Measurements from ENCODE around the gene TRPM8.

TRPM8 gene

DNA sequence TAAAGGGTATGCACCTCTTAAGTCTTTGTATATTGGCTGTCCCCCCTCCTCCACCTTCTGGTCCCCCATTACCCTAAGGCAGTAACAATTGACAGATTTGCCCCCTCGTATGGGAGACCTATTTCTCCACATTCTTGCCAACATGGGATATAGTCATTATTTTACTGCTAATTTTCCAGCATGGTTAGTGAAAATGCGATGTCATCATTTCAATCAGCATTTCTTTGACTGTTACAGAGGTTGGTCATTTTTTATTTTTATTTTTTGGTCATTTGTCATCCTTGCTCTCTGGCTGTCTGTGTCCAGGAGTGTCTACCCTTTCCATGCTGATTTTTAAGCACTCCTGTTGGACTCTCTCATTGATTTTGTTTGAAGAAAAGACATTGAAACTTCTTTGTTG lies 88.0 kb downstream of the TRPM8 start:
- no peak for DNase-seq

- no peak for DNase-seq
These were observed 89.3 kb downstream of the TRPM8 start for GRCh38 chr2:234006501-234006900.

- DNase-seq, result no peak
These were observed 97.3 kb downstream of the TRPM8 start for GRCh38 chr2:234014427-234014826.

DNA sequence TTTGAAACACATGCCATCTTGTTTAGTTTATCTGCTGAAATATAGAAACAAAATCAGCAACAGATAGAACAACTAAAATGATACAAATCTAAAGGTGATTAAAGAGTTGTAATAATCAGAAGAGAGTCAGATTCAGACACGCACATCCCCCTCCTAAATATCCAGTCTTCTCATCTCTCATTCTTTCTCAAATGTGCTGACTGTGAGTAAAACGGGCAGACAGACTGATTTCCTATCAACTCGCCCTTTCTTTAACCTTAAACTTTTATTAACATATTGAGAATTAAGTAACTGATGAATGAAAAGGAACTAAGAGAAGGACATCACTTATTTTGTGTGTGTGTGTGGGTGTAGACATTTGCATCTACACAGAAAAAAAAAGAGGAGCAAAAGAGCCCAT lies 98.7 kb downstream of the TRPM8 start:
- no peak for DNase-seq

- peak; percentile 15 for DNase-seq
These were observed 102.7 kb downstream of the TRPM8 start for GRCh38 chr2:234019896-234020295.

DNA sequence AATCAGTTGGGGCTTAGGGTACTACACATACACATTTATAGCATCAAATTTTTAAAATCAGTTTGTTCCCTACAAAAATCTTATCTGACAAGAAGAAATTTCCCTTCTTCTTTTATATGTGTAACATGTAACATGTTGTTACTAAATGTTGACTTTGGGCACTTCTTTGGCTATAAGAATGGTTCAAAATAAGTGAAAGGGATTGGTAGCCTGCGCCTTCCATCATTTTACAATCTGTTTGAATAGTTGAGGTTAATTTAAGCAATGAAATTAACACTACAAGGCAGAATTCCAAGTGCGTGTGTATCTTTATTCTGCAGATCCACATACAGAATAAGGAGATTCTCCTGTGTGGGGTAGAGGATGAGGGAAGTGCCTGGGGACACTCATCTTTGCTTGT lies 103.2 kb downstream of the TRPM8 start:
- DNase-seq, result no peak

DNA sequence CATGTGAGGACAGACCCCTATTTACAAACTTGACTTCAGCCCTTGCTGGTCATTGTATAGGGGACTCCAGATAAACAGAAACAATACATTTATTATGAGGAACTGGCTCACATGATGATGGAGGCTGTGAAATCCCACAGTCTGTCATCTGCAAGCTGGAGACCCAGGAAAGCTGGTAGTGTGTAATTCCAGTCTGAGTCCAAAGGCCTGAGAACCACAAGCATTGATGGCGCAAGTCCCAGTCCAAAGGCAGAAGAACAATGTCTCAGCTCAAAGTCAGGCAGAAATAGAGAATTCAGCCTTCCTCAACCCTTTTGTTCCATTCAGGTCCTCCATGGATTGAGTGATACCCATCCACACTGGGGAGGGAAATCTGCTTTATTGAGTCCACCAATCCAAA lies 105.3 kb downstream of the TRPM8 start:
- no peak for DNase-seq

DNA sequence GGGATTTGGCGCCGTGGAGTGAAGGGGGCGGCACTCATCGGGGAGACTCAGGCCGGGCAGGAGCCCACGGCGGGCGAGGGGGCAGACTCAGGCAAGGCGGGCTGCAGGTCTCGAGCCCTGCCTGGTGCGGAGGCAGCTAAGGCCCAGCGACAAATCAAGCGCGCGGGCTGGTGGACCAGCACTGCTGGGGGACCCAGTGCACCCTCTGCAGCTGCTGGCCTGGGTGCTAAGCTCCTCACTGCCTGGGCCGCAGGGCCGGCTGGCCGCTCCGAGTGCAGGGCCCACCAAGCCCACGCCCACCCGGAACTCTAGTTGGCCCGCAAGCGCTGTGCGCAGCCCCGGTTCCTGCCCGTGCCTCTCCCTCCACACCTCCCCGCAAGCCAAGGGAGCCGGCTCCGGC lies 107.1 kb downstream of the TRPM8 start:
- no peak for DNase-seq

GRCh38 chr2:234025466-234025865 lies 108.3 kb downstream of the TRPM8 start:
- no peak for DNase-seq

DNA sequence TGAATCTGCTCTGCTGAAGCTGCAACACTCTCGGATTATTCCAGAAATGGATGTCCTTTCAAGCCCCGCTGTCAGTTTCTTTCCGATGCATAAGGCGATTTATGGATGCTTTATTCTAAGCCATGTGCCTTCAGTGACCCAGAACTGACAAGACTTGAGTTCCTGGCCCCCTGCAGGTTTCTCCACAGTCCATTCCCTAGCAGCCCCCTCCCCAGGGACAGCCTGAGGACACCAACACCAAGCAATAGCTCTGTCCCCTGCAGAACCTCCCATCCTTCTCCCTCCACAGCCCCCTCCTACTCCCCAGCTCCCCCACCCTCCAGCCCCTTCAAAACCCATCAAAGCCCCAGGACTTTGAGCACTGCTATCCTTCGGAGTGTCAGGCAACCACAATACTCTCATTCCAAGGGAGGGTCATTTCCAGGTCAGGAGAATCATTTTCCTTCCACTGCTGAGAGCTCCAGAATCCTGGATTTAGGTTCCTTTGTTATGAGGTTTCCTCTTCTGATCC lies 108.8 kb downstream of the TRPM8 start:
- DNase-seq, result no peak

DNA sequence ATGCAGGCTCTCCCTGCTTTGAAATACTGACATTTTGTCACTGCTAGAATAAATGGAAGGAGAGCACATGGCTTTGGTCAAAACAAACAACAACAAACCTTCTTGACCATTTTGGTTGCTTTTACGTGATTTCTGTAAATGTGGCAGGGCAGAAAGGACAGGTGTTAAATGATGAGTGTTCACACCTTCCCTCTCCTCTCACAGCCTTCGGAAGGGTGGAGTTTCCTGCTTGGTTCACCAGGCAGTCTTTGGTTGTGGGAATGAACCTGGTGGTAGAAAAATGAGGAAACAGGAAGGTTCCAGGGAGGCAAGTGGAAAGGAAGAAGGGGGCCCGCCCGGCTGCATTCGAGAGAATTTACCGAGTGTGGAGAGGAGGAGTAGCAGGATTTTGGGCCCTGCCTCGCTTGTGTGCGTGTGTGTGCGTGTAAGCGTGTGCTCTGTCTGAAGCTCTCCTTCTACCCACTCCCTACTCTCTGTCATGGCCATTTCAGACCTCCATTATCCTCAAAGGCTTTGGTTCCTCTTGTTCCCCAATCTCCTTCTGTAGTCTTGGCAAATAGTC lies 109.6 kb downstream of the TRPM8 start:
- no peak for DNase-seq

DNA sequence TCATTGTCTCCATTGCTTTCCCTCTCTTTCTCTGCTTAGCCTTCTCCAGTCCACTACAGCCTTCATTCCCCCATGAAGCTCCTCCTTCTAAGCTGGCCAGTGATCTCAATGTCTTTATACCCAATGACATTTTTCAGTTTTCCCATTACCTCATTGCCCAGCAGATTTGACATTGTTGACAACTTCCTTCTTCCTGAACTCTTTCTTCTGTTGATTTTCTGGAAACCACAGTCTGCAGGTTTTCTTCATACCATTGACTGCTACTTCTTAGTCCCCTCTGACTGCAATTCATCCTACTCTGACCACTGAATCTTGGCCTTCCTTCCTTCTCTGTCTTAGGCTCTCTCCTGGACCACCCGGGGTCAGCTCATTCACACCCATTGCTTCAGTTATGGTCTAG lies 110.5 kb downstream of the TRPM8 start:
- DNase-seq, result no peak

- DNase-seq, result no peak
These were observed 112.1 kb downstream of the TRPM8 start for GRCh38 chr2:234029150-234029733.

DNA sequence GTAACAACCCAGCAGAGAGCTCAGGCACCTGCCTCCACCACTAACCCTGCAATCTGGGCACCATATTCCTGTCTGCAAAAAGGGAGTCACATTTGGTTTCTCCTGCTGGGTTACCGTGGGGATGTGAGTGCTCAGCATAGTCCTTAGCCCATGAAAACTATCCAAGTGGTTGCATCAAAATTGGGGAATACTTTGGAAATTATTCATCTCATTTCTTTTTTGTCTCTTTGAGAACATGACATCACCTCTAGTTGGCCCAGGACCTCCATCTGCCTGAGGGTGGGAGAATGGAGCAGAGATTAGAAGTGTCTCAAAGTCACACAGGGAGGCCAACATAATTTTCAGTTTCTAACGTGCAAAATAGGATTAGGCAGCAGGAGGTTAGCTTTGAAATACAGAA lies 114.0 kb downstream of the TRPM8 start:
- DNase-seq, result no peak

DNA sequence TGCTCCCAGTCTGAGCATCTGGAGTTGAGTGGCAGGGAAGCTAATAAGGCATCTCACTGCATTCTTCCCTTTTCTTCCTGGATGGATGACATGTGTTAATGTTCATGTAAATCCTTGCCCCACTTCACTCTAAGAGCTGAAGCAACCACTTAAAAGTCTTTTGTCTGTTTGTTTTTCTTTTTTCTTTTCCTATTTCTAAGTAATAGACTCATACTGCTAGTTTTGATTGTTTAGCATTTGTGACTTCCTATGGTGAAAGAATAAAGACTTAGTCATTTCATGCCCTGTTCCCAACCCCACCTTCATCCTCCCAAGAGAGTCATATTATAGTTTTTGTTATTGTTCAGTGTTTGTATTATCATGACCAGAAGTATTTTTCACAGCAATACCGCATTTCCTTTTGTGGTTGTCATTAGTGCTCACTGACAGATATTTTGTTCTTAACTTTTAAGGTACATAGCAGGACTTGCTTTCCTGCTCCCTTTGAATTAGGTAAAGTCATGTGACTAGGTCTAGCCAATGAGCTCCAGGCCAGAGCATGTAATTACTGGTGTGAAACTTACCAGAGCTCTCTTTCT lies 115.2 kb downstream of the TRPM8 start:
- DNase-seq, result peak; percentile 8

DNA sequence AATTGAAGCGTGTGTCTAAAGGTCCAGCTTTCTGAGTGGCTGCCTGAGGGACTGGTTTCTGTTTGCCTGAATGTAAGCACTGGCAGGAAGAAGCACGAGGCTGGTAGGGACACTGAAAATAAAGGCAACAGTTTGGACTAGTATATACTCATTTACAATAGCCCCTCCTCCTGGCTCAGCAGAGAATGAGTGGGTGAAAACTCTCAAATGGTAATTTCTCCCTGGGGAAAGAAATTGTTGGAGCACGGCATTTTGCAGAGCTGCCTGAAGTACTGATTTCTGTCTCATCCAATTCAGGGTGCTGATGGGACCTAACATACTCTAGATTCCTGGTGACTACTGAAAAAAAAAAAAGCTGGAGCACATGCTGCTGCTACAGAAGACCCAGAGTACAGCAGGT lies 116.0 kb downstream of the TRPM8 start:
- no peak for DNase-seq

- DNase-seq, result no peak
These were observed 116.7 kb downstream of the TRPM8 start for GRCh38 chr2:234033885-234034284.

DNA sequence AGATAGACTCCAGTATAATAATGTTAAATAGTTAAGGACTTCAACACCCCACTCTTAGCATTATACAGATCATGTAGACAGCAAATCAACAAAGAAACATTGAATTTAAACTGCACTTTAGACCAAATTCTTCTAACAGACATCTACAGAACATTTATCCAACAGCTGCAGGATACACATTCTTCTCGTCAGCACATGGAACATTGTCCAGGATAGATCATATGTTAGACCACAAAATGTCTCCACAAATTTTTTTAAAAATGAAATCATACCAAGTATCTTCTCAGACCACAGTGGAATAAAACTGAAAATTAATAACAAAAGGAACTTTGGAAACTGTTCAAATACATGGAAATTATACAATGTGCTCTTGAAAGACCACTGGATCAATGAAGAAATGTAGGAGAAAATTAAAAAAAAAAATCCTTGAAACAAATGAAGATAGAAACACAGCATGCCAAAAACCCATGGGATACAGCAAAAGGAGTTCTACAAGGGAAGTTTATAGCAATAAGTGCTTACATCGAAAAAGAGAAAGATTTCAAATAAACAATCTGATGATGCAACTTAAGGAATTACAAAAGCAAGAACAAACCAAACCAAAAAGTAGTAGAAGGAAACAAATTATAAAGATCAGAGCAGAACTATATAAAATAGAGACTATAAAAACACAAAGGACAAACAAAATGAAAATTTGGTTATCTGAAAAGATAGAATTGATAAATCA lies 121.1 kb downstream of the TRPM8 start:
- DNase-seq, result no peak

GRCh38 chr2:234044157-234044556 lies 127.0 kb downstream of the TRPM8 start:
- no peak for DNase-seq

DNA sequence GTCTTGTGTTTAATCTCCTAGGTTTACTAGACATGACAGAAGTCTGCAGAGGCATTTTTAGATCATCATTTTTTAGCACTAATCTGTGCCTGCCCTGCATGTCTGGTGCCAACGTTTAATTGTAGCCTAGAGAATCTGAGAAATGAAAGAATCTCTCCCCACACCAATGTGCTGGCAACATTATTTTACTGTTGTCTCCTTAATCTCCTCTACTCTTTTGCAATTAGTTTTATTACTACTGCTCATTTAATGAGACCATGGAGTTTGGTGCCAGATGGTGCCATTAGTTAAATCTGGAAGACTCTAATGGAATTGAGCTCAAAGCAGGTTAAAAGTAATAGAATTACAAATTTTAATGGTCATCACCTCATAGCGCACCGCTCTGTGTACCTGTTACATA lies 129.3 kb downstream of the TRPM8 start:
- DNase-seq, result no peak

DNA sequence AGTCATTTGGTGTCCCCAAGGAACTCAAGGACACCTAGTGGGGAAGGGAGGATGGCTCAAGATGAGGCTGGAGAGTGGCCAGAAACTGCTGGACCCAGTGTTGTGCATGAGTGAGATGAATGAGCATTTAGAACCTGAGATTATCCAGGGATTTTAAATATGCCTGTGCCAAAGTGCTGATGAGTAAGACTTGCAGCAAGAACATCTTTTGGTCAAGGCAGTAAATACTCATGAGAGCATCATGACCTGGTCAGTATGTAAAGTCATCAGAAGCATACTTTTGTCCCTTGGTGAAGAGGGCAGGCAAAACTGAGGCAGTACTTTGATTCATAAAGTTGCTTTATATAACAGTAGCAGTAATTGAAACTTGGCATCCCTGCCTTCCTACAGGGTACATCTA lies 130.2 kb downstream of the TRPM8 start:
- no peak for DNase-seq

GRCh38 chr2:234048049-234048448 lies 130.9 kb downstream of the TRPM8 start:
- no peak for DNase-seq

DNA sequence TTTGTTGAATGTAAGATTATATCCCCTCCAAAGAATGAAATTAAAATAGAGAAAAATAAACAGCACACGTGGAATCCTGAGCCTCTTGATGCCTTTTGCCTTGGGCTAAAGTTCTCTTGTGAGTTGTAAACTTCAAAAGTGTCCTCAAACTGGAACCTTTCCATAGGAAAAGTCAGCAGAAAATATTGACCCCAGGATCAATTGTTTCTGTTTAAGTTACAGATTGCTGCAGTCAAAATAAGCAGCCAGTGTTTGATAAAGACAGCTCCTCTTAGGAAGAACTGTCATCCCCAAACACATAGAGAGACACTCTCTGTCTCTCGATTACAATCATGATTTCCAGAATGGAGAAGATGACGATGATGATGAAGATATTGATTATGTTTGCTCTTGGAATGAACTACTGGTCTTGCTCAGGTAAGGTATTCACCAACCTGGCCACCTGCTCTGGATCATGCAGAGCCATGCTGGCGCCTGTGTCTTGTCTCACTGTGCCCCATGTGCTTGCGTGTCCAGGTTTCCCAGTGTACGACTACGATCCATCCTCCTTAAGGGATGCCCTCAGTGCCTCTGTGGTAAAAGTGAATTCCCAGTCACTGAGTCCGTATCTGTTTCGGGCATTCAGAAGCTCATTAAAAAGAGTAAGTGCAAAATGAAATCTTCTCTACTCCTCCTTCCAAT lies 133.4 kb downstream of the TRPM8 start, which contains the start of gene SPP2:
TSS of gene SPP2 (plus strand) at position 248 of the 681 bp plus-strand sequence. CDS start at position 333, 85 bp downstream.
- no peak for DNase-seq
